H9 (cell line): ENCODE measurements around the gene AK4. TPM values are rescaled to one million over a fixed set of nuclear protein-coding genes. Genes with fewer than 3 reads are reported as not detected.
"Not testable (repeated sequence)": the region's sequence is repeated elsewhere in the genome, so short reads cannot be mapped to it uniquely, and the experiment has no call there.

ENCODE experiments used
- DNase-seq: peaks from one replicate; pipeline ENCODE4 v3.0.0-alpha.2; 2017
- H2AFZ ChIP-seq: one replicate; pipeline ENCODE4 v1.6.1; 2013; ENCODE audit warnings: mild to moderate bottlenecking, low read length, control low read depth, moderate library complexity
- H2AK5ac ChIP-seq: 2 replicates; pipeline ENCODE4 v1.6.1; 2013; ENCODE audit warnings: low read length, control low read depth, mixed read lengths; ENCODE audit not compliant: insufficient read length
- H2BK120ac ChIP-seq: one replicate; pipeline ENCODE4 v1.6.1; 2013; ENCODE audit warnings: low read depth, mild to moderate bottlenecking, low read length, control low read depth, inconsistent platforms; ENCODE audit not compliant: poor library complexity, severe bottlenecking
- H2BK12ac ChIP-seq: 2 replicates; pipeline ENCODE4 v1.6.1; 2013; ENCODE audit warnings: low read length, control low read depth, mixed read lengths, low read depth; ENCODE audit not compliant: insufficient read length
- H2BK15ac ChIP-seq: 2 replicates; pipeline ENCODE4 v1.6.1; 2013; ENCODE audit warnings: low read depth, low read length, control low read depth
- H2BK20ac ChIP-seq: one replicate; pipeline ENCODE4 v1.6.1; 2013; ENCODE audit warnings: low read depth, mild to moderate bottlenecking, low read length, control low read depth, inconsistent platforms; ENCODE audit not compliant: poor library complexity, severe bottlenecking
- H2BK5ac ChIP-seq: 2 replicates; pipeline ENCODE4 v1.6.1; 2013; ENCODE audit warnings: low read length, control low read depth, mixed read lengths; ENCODE audit not compliant: insufficient read length
- H3K14ac ChIP-seq: 2 replicates; pipeline ENCODE4 v1.6.1; 2013; ENCODE audit warnings: low read length, control low read depth; ENCODE audit not compliant: insufficient read depth
- H3K18ac ChIP-seq: 2 replicates; pipeline ENCODE4 v1.6.1; 2013; ENCODE audit warnings: low read depth, mild to moderate bottlenecking, mixed read lengths, low read length, control low read depth; ENCODE audit not compliant: insufficient read length
- H3K23ac ChIP-seq: 2 replicates; pipeline ENCODE4 v1.6.1; 2013; ENCODE audit warnings: low read length, control low read depth, mixed read lengths, low read depth; ENCODE audit not compliant: insufficient read length
- H3K23me2 ChIP-seq: 2 replicates; pipeline ENCODE4 v1.6.1; 2013; ENCODE audit warnings: low read depth, mild to moderate bottlenecking, mixed read lengths, low read length, control low read depth; ENCODE audit not compliant: insufficient read length, poor library complexity, severe bottlenecking
- H3K27ac ChIP-seq: 2 replicates; pipeline ENCODE4 v1.5.1; 2013; ENCODE audit warnings: low read length, control low read depth, mixed read lengths, low read depth; ENCODE audit not compliant: insufficient read length
- H3K27me3 ChIP-seq: 2 replicates; pipeline ENCODE4 v1.6.1; 2013; ENCODE audit warnings: low read length, control low read depth, inconsistent platforms; ENCODE audit not compliant: insufficient read depth
- H3K4ac ChIP-seq: 2 replicates; pipeline ENCODE4 v1.6.1; 2013; ENCODE audit warnings: low read depth, mild to moderate bottlenecking, control low read depth, inconsistent platforms, low read length, moderate library complexity
- H3K4me1 ChIP-seq: 2 replicates; pipeline ENCODE4 v1.6.1; 2013; ENCODE audit warnings: low read length, control low read depth, inconsistent platforms; ENCODE audit not compliant: insufficient read depth
- H3K4me2 ChIP-seq: 2 replicates; pipeline ENCODE4 v1.6.1; 2013; ENCODE audit warnings: low read length, control low read depth, mixed read lengths; ENCODE audit not compliant: insufficient read length, insufficient read depth
- H3K56ac ChIP-seq: 2 replicates; pipeline ENCODE4 v1.6.1; 2013; ENCODE audit warnings: low read depth, mild to moderate bottlenecking, mixed read lengths, low read length, control low read depth; ENCODE audit not compliant: insufficient read length
- H3K79me1 ChIP-seq: 2 replicates; pipeline ENCODE4 v1.6.1; 2013; ENCODE audit warnings: low read depth, mild to moderate bottlenecking, moderate library complexity, low read length, control low read depth, inconsistent platforms; ENCODE audit not compliant: insufficient read depth, poor library complexity, severe bottlenecking
- H3K79me2 ChIP-seq: 2 replicates; pipeline ENCODE4 v1.6.1; 2013; ENCODE audit warnings: low read length, control low read depth, inconsistent platforms; ENCODE audit not compliant: insufficient read depth
- H3K9ac ChIP-seq: 2 replicates; pipeline ENCODE4 v1.6.1; 2013; ENCODE audit warnings: low read length, control low read depth, mixed read lengths; ENCODE audit not compliant: insufficient read length; ENCODE audit errors: extremely low read depth
- H3K9me3 ChIP-seq: one replicate; pipeline ENCODE4 v1.6.1; 2013; ENCODE audit warnings: low read depth, low read length, inconsistent platforms; ENCODE audit not compliant: control insufficient read depth
- H3T11ph ChIP-seq: one replicate; pipeline ENCODE4 v1.6.1; 2013; ENCODE audit warnings: mild to moderate bottlenecking, low read length, control low read depth, inconsistent platforms
- H4K20me1 ChIP-seq: one replicate; pipeline ENCODE4 v1.6.1; 2013; ENCODE audit not compliant: control insufficient read depth, insufficient read length, insufficient read depth
- H4K5ac ChIP-seq: 2 replicates; pipeline ENCODE4 v1.6.1; 2013; ENCODE audit warnings: low read depth, mild to moderate bottlenecking, mixed read lengths, low read length, control low read depth; ENCODE audit not compliant: insufficient read length
- H4K8ac ChIP-seq: replicated peaks from 2 replicates; pipeline ENCODE4 v1.6.1; 2013; ENCODE audit warnings: low read length, control low read depth, mixed read lengths, low read depth; ENCODE audit not compliant: insufficient read length
- H4K91ac ChIP-seq: 2 replicates; pipeline ENCODE4 v1.6.1; 2013; ENCODE audit warnings: low read depth, mild to moderate bottlenecking, moderate library complexity, mixed read lengths, low read length, control low read depth; ENCODE audit not compliant: insufficient read length
- H3K27ac Mint-ChIP-seq, 3 experiments: 2 replicates in 2 of 3; 3 replicates in 1 of 3; pipeline ENCODE4 v1.8.0; 2020 to 2021; ENCODE audit warnings: mixed read lengths in 3 of 3, mild to moderate bottlenecking in 1 of 3, moderate library complexity in 1 of 3
- H3K27me3 Mint-ChIP-seq: 2 replicates; pipeline ENCODE4 v1.8.0; 2021; ENCODE audit warnings: low read depth, mild to moderate bottlenecking, moderate library complexity, mixed read lengths
- H3K36me3 Mint-ChIP-seq, 3 experiments: 2 replicates in 2 of 3; 3 replicates in 1 of 3; pipeline ENCODE4 v1.8.0; 2020 to 2021; ENCODE audit warnings: low read depth in 3 of 3, mixed read lengths in 3 of 3; ENCODE audit not compliant: insufficient read depth in 1 of 3
- H3K4me1 Mint-ChIP-seq, 2 experiments: 2 replicates each; pipeline ENCODE4 v1.8.0; 2020; ENCODE audit warnings: mixed read lengths in 2 of 2
- H3K4me3 Mint-ChIP-seq, 2 experiments: 2 replicates in 1 of 2; 3 replicates in 1 of 2; pipeline ENCODE4 v1.8.0; 2020 to 2021; ENCODE audit warnings: mild to moderate bottlenecking in 2 of 2, mixed read lengths in 2 of 2, moderate library complexity in 1 of 2
- H3K9me3 Mint-ChIP-seq, 2 experiments: 2 replicates in 1 of 2; 3 replicates in 1 of 2; pipeline ENCODE4 v1.8.0; 2020; ENCODE audit warnings: mild to moderate bottlenecking in 2 of 2, mixed read lengths in 2 of 2, moderate library complexity in 1 of 2
- CTCF ChIP-seq: fragments of 200-600 bp; sonication (generic); conservative IDR thresholded peaks from 3 replicates; pipeline ENCODE4 v1.8.0; 2021; ENCODE audit warnings: antibody characterized with exemption, mild to moderate bottlenecking
- WGBS: extraction: QIAGEN DNeasy Blood & Tissue Kit; methylation state at CpG from one replicate; pipeline ENCODE4 v1.1.7; 2013; ENCODE audit warnings: missing lambda C conversion rate, low lambda C conversion rate, mixed read lengths; ENCODE audit not compliant: insufficient read length; ENCODE audit errors: extremely low coverage; 5-methylcytosine and 5-hydroxymethylcytosine counted together
- total RNA-seq: library from RNA; stranded (reverse); gene quantifications from 2 replicates; pipeline ENCODE4 v1.2.1, GENCODE V29; 2021

The AK4 gene
- total RNA-seq, 1 experiment from 2014 or later: 45.6 TPM

- H3K36me3 Mint-ChIP-seq: no peaks in the 10 kb centered on the region
Measured at GRCh38 chr1:65119951-65120350, 28.1 kb upstream of the AK4 start.

DNA sequence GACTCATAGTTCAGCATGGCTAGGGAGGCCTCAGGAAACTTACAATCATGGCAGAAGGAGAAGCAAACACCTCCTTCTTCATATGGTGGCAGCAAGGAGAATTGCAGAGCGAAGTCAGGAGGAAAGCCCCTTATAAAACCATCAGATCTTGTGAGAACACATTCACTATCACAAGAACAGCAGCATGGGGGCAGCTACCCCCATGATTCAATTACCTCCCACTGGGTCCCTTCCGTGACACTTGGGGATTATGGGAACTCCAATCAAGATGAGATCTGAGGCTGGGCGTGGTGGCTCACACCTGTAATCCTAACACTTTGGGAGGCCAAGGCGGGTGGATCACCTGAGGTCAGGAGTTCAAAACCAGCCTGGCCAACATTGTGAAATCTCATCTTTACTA is 18.9 kb upstream of the AK4 start:
- not testable (repeated sequence) for H3K79me2 ChIP-seq, H2BK120ac ChIP-seq, H3K14ac ChIP-seq, H3K27me3 Mint-ChIP-seq, H2BK20ac ChIP-seq, H3K18ac ChIP-seq, H4K8ac ChIP-seq, DNase-seq, H3K4ac ChIP-seq, H3K4me1 Mint-ChIP-seq, H3K23me2 ChIP-seq, H3K23ac ChIP-seq, H3K27ac Mint-ChIP-seq, H3K27me3 ChIP-seq, H3K4me1 ChIP-seq, H2AK5ac ChIP-seq, H2BK12ac ChIP-seq, H3K27ac ChIP-seq, H3K56ac ChIP-seq, H3T11ph ChIP-seq, H3K4me2 ChIP-seq, H2BK15ac ChIP-seq, H3K36me3 Mint-ChIP-seq, H3K9ac ChIP-seq, H3K79me1 ChIP-seq, H2AFZ ChIP-seq, H3K9me3 Mint-ChIP-seq, H2BK5ac ChIP-seq, H4K91ac ChIP-seq, H4K20me1 ChIP-seq, H3K4me3 Mint-ChIP-seq, H4K5ac ChIP-seq, H3K9me3 ChIP-seq
- no CpG with 5 or more reads among the region's 4 CpGs for WGBS

More at GRCh38 chr1:65119951-65120350, 28.1 kb upstream of the AK4 start:
- no peak overlapping the region for H2BK5ac ChIP-seq
- no peak overlapping the region for H4K91ac ChIP-seq
- H3K4me1 ChIP-seq: no peaks in the 10 kb centered on the region
- Mint-ChIP-seq H3K4me1 (no peaks in the 10 kb centered on the region), H3K27me3 (peaks cover 2% of the 10 kb centered on the region; the same call in 1 of the 2 replicates), H3K4me3 (no peak overlapping the region), H3K27ac (no peak overlapping the region), H3K9me3 (no peaks in the 10 kb centered on the region; a peak in 1 of 5 replicates)
- no peaks in the 10 kb centered on the region for H4K20me1 ChIP-seq
- no peak overlapping the region for H3T11ph ChIP-seq
- no peak overlapping the region for H2BK15ac ChIP-seq
- no peaks in the 10 kb centered on the region for H3K27me3 ChIP-seq
- H3K18ac ChIP-seq: no peak overlapping the region
- no peaks in the 10 kb centered on the region for H3K23me2 ChIP-seq
- H4K8ac ChIP-seq: no peak overlapping the region
- H2BK12ac ChIP-seq: no peak overlapping the region
- H3K79me1 ChIP-seq: no peaks in the 10 kb centered on the region
- H3K79me2 ChIP-seq: no peaks in the 10 kb centered on the region
- no peak overlapping the region for H3K9ac ChIP-seq
- no CpG with 5 or more reads among the region's 4 CpGs for WGBS
- H3K27ac ChIP-seq: no peak overlapping the region
- no peaks in the 10 kb centered on the region for H3K9me3 ChIP-seq
- H2BK120ac ChIP-seq: no peak overlapping the region
- DNase-seq: no peak
- no peak overlapping the region for H4K5ac ChIP-seq
- H3K14ac ChIP-seq: no peak overlapping the region
- no peak overlapping the region for H3K4ac ChIP-seq
- H2AFZ ChIP-seq: no peak overlapping the region
- H3K4me2 ChIP-seq: no peak overlapping the region
- H3K23ac ChIP-seq: no peak overlapping the region
- no peak for TF ChIP-seq CTCF
- H3K56ac ChIP-seq: no peak overlapping the region
- H2BK20ac ChIP-seq: no peak overlapping the region
- H2AK5ac ChIP-seq: no peak overlapping the region
